Endothelial cell of umbilical vein (primary cell): ENCODE data around the gene FAM186B. TPM values are rescaled to one million over a fixed set of nuclear protein-coding genes. Genes with fewer than 3 reads are reported as not detected.
A peak's percentile ranks its signal among the peaks of the same experiment; 100 is the strongest.

Source experiments
- BruUV-seq: library from RNA; stranded (reverse); fragments of 400-500 nt; replicated peaks from 2 replicates; lab custom pipeline; 2021; lab: Mats Ljungman, UMichigan
- CTCF ChIA-PET: fragments of 300-600, 350-600 bp; sonication (Branson Sonifier 250); formaldehyde crosslinking; loops from one replicate; lab custom pipeline; 2021; ENCODE audit warnings: antibody characterized with exemption, inconsistent platforms; lab: Charles Lee
- POLR2A ChIA-PET: fragments of 300-600, 350-600 bp; sonication (Branson Sonifier 250); formaldehyde crosslinking; loops from one replicate; lab custom pipeline; 2021; ENCODE audit warnings: antibody characterized with exemption, inconsistent platforms; lab: Charles Lee
- DNase-seq: peaks from one replicate; pipeline ENCODE4 v3.0.0-alpha.2; 2011; ENCODE audit warnings: low read depth, low spot score
- FAIRE-seq: peaks from 2 replicates; lab custom pipeline; 2011; peaks lifted over from hg19 to GRCh38; lab: Jason Lieb, UNC
- H2AFZ ChIP-seq: 2 replicates; pipeline ENCODE4 v1.6.0; 2012; ENCODE audit warnings: low read depth, low read length, control low read depth, inconsistent platforms
- H3K27ac ChIP-seq: 2 replicates; pipeline ENCODE4 v1.5.1; 2011; ENCODE audit warnings: low read depth, mild to moderate bottlenecking, control low read depth, low read length, moderate library complexity; ENCODE audit not compliant: insufficient read depth
- H3K27me3 ChIP-seq, 2 experiments: 2 replicates each; pipeline versions ENCODE4 v1.6.0 to v1.6.1; 2011; ENCODE audit warnings: low read length in 2 of 2, mixed read lengths in 1 of 2; ENCODE audit not compliant: control insufficient read depth in 2 of 2, insufficient read depth in 2 of 2
- H3K36me3 ChIP-seq, 2 experiments: 2 replicates in 1 of 2; 3 replicates in 1 of 2; pipeline ENCODE4 v1.5.1; 2011; ENCODE audit warnings: low read length in 2 of 2, mild to moderate bottlenecking in 1 of 2, moderate library complexity in 1 of 2; ENCODE audit not compliant: control insufficient read depth in 2 of 2, insufficient read depth in 2 of 2; ENCODE audit errors: extremely low read depth in 1 of 2
- H3K4me1 ChIP-seq: 3 replicates; pipeline ENCODE4 v1.5.1; 2011; ENCODE audit warnings: mild to moderate bottlenecking, low read length; ENCODE audit not compliant: control insufficient read depth, insufficient read depth; ENCODE audit errors: extremely low read depth
- H3K4me2 ChIP-seq: 2 replicates; pipeline ENCODE4 v1.6.1; 2011; ENCODE audit warnings: low read length, control low read depth, mixed read lengths; ENCODE audit not compliant: insufficient read depth
- H3K4me3 ChIP-seq, 3 experiments: fragments of 200-600 bp in 1 of 3; sonication (generic), shearing (Covaris generic) in 1 of 3; replicated peaks in 1 of 3; 2 replicates each; pipeline ENCODE4 v1.5.1; 2011 to 2016; ENCODE audit warnings: control low read depth in 3 of 3, low read length in 3 of 3, mild to moderate bottlenecking in 2 of 3, inconsistent platforms in 1 of 3, low read depth in 1 of 3, moderate library complexity in 1 of 3; ENCODE audit not compliant: insufficient read depth in 1 of 3
- H3K79me2 ChIP-seq: 2 replicates; pipeline ENCODE4 v1.6.0; 2012; ENCODE audit warnings: low read length, inconsistent platforms; ENCODE audit not compliant: control insufficient read depth, insufficient read depth
- H3K9ac ChIP-seq: replicated peaks from 2 replicates; pipeline ENCODE3; 2011; ENCODE audit warnings: low read length, control low read depth; ENCODE audit not compliant: insufficient read depth; ENCODE audit errors: extremely low read depth
- H3K9me1 ChIP-seq: replicated peaks from 3 replicates; pipeline ENCODE4 v1.6.0; 2011; ENCODE audit warnings: mild to moderate bottlenecking, low read length; ENCODE audit not compliant: control insufficient read depth, insufficient read depth; ENCODE audit errors: extremely low read depth
- H3K9me3 ChIP-seq: replicated peaks from 2 replicates; pipeline ENCODE4 v1.5.1; 2012; ENCODE audit warnings: low read length, inconsistent platforms; ENCODE audit not compliant: control insufficient read depth, insufficient read depth
- H4K20me1 ChIP-seq: replicated peaks from 2 replicates; pipeline ENCODE3; 2011; ENCODE audit warnings: mild to moderate bottlenecking, low read length; ENCODE audit not compliant: control insufficient read depth, insufficient read depth; ENCODE audit errors: extremely low read depth
- CTCF ChIP-seq, 2 donors: IDR thresholded peaks; 1 replicate in 1 of 2; 2 replicates in 1 of 2; pipeline ENCODE4 v1.5.1; 2011; ENCODE audit warnings: low read length in 2 of 2, mild to moderate bottlenecking in 2 of 2, moderate library complexity in 2 of 2, control low read depth in 1 of 2, inconsistent platforms in 1 of 2, low read depth in 1 of 2; ENCODE audit not compliant: insufficient read depth in 1 of 2; ENCODE audit errors: extremely low read depth in 1 of 2
- FOS ChIP-seq: IDR thresholded peaks from 2 replicates; pipeline ENCODE4 v1.6.1; 2011; ENCODE audit warnings: mild to moderate bottlenecking, low read length, moderate library complexity, borderline replicate concordance; ENCODE audit not compliant: insufficient read depth
- GATA2 ChIP-seq: IDR thresholded peaks from 2 replicates; pipeline ENCODE4 v1.7.0; 2011; ENCODE audit warnings: low read depth, mild to moderate bottlenecking, moderate library complexity, mixed read lengths, low read length; ENCODE audit not compliant: insufficient read length, insufficient read depth
- JUN ChIP-seq: IDR thresholded peaks from 2 replicates; pipeline ENCODE4 v1.6.1; 2011; ENCODE audit warnings: borderline replicate concordance, low read depth; ENCODE audit not compliant: insufficient read length, insufficient read depth
- dilution Hi-C: fragments of 300-500 bp; cut with MboI; formaldehyde crosslinking; loops from one replicate; pipeline ENCODE4 v1.15.0; 2019; ENCODE audit warnings: low sequenced_read_pairs; ENCODE audit not compliant: extremely low pct_ligation_motif_present
- intact Hi-C: fragments of 100-400 bp; cut with micrococcal nuclease; formaldehyde crosslinking; loops from one replicate; pipeline ENCODE4 v1.10.0; 2022
- polyA plus RNA-seq, 4 experiments: library from polyadenylated mRNA; depleted of rRNA in 3 of 4; stranded (reverse) in 3 of 4; unstranded in 1 of 4; fragments of >200 nt; gene quantifications; 2 replicates each; pipeline versions ENCODE4 v1.2.1 to v1.2.3, GENCODE V29; 2011 to 2012; ENCODE audit warnings: missing spikeins in 1 of 4
- total RNA-seq: library from RNA; stranded (reverse); gene quantifications from 2 replicates; pipeline ENCODE4 v1.2.3, GENCODE V29; 2021

FAM186B gene
- total and polyA plus RNA-seq, 2 donors (not counting 3 experiments of a cell fraction or from before 2014, with no cell fraction given) = 0.10 to 0.33 TPM

DNA sequence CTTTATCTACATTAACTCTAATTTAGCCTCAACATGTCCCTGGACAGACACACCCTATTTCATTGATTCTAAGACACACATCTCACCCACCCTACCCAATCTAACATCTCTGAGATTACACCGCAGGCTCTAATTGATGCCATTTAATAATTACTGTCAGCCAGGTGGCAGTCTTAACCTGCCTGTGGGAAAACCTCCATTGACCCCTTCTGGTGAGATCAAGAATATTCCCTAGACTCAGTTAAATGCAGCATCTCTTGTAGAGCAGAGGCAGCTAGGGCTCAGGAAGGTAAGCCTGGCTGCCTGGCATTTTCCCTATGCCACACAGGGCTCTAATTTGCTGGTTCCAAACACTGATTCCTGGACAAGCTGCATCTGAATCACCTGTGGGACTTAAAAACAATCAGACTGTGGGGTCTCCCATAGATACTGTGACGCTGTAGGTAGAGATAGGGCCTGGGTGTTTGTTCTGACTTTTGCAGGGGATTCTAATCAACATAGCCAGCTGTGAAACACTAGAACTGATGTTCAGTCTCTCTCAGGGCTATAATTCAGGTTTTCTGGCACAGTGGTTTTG lies 51.8 kb downstream of the FAM186B start:
- intact Hi-C loops = loop anchor here (1.0 kb wide), 1 partner anchor 27 kb away; no protein-coding TSS in a partner anchor
- H3K4me3 ChIP-seq = no peak overlapping the region
- no peaks in the 10 kb centered on the region for H3K9me3 ChIP-seq
- H3K9ac ChIP-seq = no peak overlapping the region
- no peak for TF ChIP-seq FOS
- TF ChIP-seq GATA2 = no peak
- TF ChIP-seq JUN = no peak
- peak; percentile 30 to 34 for TF ChIP-seq CTCF (IDR thresholded peaks at IDR 0.05; ENCODE audit: extremely low read depth in 1 of 2, insufficient read depth in 1 of 2, low read depth in 1 of 2, low read length in 2 of 2)
- no TSS peak for BruUV-seq
- no peak overlapping the region for H3K4me2 ChIP-seq
- POLR2A ChIA-PET = interaction anchor here (0.6 kb wide), 1 partner anchor 70 kb away, joined by 5 read pairs; the partner anchor contains the start of gene PRPF40B
- DNase-seq = peak; percentile 44
- CTCF ChIA-PET = interaction anchor here (0.9 to 6.9 kb wide), 12 partner anchors 9 to 265 kb away, joined by 3 to 89 read pairs (median 6); partner anchors contain the start of genes KCNH3, PRPF40B and SPATS2
- no peaks in the 10 kb centered on the region for H3K79me2 ChIP-seq
- FAIRE-seq = peak; percentile 57
- no peaks in the 10 kb centered on the region for H3K9me1 ChIP-seq
- no peak overlapping the region for H2AFZ ChIP-seq
- peaks cover 0 to 7% of the 10 kb centered on the region in 2 experiments for H3K36me3 ChIP-seq
- no peaks in the 10 kb centered on the region for H4K20me1 ChIP-seq
- H3K4me1 ChIP-seq = peaks cover 6% of the 10 kb centered on the region
- H3K27me3 ChIP-seq = peaks cover 0 to 2% of the 10 kb centered on the region in 2 experiments
- no peak overlapping the region for H3K27ac ChIP-seq
- dilution Hi-C loops = no loop called here
